ENCODE data around the gene UMPS.

DNA sequence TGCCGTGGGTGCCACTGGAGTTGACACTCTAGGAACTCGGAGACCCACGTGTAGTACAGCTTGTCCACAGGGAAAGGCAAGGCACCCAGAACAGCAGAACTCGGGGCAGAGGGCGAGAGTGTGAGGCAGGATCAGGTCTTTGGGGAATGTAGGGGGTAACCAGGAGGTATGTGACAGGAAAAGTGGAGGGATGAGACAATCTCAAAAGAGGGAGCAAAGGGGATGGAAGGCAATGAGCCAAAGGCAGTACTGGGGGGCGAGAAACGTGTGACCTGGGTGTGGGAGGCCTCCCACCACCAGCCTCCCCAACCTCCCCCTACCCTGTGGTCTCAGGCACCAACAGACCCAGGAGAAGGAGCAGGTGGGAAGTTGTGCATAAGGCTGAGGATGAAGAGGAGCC is 48.9 kb downstream of the UMPS start:
- TF ChIP-seq EZH2phosphoT487 (IDR thresholded peaks at IDR 0.05; ENCODE audit: insufficient read depth, low read depth) (no peak), EZH2 (IDR thresholded peaks at IDR 0.05; ENCODE audit: insufficient read depth, poor library complexity, severe bottlenecking) (no peak)

All from GM23248 (cell line).